ENCODE data around the gene FOXP1.

GRCh38 chr3:71406972-71407810, 176.3 kb downstream of the FOXP1 start:
- TF ChIP-seq CTCF (IDR thresholded peaks at IDR 0.05), result no peak
- no peak for TF ChIP-seq POLR2AphosphoS5 (IDR thresholded peaks at IDR 0.05)
